ENCODE results near the gene NCOA7.

NCOA7 gene

GRCh38 chr6:125815080-125815910, 24.5 kb downstream of the NCOA7 start:
- DNase-seq = no peak

DNA sequence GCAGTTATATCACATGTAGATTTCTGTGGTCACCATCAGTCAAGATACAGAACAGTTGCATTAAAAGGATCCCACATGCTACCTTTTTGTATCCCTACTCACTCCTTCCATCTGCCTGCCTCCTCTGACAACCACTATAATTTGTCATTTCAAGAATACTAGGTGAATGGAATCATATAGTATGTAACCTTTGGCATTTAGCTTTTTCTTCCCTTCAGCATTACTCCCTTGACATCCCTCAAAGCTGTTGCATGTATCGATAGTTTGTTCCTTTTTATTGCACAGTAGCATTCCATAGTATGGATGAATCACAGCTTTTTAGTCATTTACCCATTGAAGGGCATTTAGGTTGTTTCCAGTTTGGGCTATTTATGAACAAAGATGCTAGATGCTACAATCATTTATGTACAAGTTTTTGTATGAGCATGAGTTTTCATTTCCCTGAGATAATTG, 26.1 kb downstream of the NCOA7 start:
- DNase-seq = no peak

DNA sequence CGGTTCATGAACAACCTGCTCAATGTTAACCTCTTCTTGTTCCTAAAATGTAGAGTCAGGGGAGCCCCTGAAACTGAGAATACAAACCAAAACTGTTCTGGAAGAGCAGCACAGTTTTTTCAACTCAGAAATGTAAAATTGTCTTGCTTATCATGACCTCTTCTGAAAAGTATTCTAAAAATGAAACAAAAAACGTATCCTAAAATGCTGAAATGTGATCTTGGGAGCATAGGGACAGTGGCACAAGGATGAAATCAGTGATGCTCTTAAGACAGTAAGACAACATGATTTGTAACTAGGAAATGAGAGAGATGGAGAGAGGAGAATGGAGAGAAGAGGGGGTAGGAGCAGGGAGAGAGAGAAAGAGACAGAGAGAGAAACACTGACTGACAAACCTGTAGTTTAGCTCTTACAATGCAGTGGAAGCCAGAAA, 27.5 kb downstream of the NCOA7 start:
- DNase-seq = peak; percentile 19

DNA sequence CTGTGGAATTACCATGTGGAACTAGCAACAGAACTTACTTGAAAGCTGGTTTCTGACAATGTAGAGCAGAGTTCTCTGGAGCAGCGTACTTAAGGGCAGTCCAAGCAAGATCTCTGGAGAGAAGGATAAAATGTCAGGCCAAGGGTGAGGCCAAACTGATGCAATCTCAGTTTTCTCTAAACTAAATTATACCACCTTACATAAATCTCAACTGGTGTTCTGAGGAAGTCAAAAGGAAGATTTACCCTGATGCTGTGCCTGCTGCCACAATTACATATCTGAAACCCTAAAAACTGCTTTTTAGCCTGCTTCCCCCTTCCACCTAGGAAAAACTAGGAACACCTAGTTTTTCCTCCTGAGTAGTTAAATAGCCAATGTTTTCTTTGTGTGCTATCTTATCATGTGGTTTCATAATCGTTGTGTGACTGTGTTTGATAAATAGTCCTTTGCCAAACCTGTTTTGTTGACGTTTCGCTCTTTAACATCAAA, 28.1 kb downstream of the NCOA7 start:
- no peak for DNase-seq

DNA sequence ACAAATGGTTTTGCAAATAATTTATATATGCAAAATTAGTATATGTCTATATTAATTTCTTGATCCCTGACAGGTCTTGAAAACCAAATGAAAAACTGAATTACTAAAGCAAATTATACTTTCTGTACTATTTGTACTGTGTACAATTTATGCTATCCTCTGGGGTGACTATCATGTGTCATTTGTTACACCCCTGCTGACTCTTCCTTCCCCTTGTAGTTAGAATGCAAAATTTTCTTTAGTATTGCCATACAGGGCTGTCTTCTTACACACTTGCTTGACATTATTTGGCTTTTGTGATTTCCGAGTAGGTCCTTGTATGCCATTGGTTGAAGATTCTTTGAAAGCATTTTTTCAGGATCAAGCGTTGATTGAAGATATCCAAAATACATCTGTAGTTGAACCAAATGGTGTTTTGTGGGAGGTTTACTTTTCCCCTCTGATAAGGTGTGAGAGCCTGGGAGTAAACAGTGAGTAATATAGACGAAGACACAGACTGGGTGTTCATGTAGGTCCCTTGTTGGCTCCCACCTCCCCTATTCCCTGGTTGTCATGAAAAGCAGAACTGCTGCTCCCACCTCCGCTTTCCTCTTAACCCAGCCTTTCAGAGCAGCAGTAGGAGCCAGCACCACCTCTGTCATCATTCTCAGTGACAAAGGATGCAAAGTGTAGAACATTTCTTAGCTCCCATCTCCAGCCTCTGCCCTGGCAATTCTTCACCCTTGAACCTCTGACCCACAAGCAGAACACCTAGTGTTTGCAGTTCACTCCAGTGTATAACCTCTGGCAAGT, 29.0 kb downstream of the NCOA7 start:
- no peak for DNase-seq

- peak; percentile 9 for DNase-seq
These were observed 31.1 kb downstream of the NCOA7 start for GRCh38 chr6:125821825-125822281.

- DNase-seq = no peak
These were observed 32.4 kb downstream of the NCOA7 start for GRCh38 chr6:125823180-125823579.

GRCh38 chr6:125824946-125825771, 34.4 kb downstream of the NCOA7 start:
- DNase-seq = peak; percentile 33

- DNase-seq = no peak
These were observed 36.1 kb downstream of the NCOA7 start for GRCh38 chr6:125826695-125827463.

DNA sequence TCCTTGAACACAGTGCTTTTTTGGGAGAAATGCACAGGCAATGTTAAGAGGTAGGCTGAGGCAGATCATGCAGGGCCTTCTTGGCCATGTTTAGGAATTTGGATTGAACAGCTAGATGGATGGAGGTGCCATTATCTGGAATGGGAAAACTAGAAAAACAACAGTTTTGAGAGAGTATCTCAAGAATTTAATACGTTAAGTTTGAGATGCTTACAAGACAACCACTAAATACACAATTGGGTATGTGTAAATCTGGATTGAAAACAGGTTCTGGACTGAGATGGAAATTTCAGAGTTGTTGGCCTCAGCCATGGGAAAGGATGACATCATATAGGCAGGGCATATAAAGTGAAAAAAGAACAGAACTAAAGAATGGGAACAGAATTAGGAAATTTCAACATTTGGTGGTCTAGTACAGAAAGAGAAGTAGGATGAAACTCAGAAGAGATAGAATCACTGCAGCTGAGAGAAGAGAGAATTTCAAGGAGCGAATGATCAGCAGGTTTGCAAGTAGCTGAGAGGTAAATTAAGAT, 37.1 kb downstream of the NCOA7 start:
- DNase-seq = no peak

DNA sequence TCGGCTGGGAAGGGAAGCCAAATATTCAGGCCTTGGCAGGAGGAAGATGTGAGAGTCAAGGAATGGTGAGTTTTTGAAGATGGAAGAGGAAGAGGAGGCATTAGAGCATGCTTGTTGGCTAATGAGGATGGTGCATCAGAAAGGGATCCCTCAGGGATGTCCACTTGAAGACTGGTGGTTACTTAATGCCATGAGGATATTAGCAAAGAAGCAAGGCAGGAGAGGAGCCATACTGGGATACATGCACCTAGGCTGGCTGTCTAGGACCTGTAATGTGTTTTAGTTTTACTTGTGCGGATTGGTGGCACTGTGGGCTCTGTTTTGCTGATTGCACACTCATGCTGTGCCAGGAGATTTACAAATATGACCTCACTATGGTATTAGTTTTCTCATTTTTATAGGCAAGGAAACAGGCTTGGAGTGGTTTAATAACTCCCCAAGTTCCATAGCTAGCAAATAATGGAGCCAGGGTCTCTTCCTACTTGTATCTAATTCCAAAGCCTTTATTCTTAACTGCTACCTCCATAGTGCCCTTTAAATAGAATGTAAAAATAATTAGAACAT, 37.8 kb downstream of the NCOA7 start:
- DNase-seq = no peak

DNA sequence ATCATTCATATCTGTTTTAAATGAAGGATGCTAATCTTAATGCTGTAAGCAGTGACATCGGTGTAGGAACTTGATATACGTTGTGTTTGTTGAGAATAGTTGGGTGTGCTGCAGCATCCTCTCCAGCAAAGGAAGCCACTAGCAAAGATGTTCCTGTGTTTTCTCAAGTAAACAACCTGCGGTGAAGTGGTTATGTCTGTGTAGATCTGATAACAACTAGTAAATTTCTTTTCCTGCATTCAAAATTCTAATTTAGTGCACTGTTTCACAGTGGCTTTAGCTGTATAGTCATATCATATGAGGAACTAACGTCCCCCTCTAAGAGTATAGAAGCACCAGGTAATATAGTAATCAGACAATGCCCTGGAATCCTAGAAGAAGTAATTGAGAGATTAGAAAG, 38.7 kb downstream of the NCOA7 start:
- DNase-seq = no peak

DNA sequence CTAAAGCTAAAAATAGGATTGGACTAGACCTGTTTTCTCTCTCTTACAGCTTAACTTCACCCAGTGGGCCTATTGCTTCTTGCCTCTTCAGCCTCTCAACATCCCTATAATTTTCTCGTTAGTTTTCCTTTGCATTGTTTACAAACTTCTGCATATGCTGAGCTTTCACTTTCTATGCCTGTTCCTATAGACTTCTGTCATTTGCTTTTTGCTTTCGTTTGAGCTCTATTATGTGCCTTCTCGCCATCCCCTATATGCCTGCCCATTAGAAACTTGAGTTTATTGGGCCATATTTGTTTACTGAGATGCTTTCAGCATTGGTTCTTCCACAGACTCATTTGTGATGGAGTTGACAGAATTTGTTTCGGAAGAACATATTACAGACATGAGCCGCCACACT, 40.9 kb downstream of the NCOA7 start:
- no peak for DNase-seq

GRCh38 chr6:125832391-125833117, 41.8 kb downstream of the NCOA7 start:
- DNase-seq = no peak

DNA sequence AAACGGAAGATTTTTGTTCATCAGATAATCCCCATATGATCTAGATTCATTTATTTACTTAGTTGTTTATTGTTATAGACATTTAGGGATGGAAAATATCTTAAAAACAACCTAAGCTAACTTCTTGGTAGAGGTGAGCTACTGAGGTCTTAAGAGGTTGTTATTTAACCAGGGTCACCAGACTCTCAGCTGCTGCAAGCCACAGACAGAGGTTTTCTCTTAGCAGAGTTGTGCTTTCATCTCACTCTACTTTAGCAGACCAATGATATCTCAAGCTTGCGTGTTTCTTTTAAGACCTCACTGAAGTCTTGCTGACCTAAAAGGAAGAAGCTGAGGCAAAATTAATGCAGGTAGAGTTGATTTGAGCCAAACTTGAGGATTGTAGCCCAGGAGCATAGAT, 43.6 kb downstream of the NCOA7 start:
- no peak for DNase-seq

DNA sequence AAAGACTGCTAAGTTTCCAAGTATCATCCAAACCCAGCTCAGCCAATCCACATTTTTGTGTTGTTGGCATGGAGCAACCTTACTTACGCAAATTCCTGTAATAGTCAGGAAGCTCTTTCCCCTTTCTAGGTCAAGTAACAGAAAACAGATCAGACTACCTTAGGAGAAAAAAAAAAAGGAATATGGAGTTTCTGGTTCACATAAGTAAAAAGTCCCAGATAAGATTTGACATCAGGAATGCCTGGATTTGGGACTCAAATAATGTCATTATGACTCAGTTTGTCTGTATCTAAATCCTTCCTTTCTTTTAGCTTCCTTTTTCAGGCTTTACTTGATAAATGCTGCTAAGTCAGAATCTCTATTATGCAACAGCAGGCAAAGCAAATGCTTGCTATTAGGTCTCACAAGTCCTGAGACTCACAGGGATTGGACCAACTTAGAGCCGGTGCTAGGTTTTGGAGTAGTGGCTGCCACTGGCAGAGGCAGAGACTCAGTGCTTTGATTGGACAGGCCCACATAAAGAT, 44.5 kb downstream of the NCOA7 start:
- DNase-seq = peak; percentile 43

GRCh38 chr6:125836466-125836865, 45.7 kb downstream of the NCOA7 start:
- no peak for DNase-seq

DNA sequence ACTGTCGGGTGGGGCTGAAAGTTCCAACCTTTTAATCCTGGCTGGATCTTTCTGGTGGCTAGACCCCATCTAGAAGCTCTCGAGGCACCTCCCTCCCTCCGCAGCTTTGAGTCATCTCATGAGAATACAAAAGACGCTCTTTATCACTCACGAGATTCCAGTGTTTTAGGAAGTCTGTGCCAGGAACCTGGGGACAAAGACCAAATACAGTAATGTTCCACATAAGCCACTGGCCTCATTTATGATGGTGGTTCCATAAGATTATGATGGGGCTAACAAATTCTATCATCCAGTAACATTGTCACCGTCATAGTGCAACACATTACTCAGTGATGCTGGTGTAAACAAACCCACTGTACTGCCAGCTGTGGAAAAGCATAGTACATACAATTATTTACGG, 48.7 kb downstream of the NCOA7 start:
- DNase-seq = no peak

- no peak for DNase-seq
These were observed 49.1 kb downstream of the NCOA7 start for GRCh38 chr6:125839879-125840278.

DNA sequence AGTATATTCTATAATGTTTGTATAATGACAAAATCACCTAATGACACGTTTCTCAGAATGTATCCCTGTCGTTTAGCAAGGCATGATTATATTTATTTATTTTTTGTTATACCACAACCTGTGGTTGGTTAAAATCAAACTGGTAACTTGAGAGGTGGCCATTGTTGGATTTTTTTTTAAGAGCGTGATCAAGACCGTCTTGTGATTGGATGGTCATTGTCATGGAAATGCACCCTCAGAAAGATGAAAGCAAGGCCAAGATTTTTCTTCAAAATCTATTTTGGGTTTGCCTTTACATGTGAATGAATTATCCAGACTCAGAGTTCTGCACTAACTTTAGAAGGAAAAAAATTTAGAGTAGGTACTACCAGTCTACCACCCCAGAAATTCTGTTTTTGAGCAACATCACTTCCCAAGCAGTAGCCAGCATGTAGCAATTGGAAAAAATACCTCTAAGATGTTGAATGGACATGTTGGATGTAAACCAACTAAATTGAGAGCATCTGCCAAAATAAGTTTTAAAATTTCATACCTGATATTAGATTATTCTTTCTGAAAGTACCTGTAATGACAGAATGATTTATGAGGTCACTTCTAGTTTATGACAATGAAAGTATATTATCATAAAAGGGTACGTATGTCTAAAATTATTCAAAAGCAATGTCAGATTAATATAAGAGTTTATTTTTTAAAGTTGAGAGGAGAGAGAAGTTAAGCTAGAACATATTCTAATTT, 50.8 kb downstream of the NCOA7 start:
- DNase-seq = no peak
